Adrenal gland (tissue), 5 donors: Measurements from ENCODE around the gene RPH3AL.

Source experiments
- POLR2A ChIP-seq, 2 donors: fragments of 450-650 bp; IDR thresholded peaks; one replicate each; pipeline ENCODE4 v1.6.1; 2017; ENCODE audit warnings: antibody characterized with exemption in 2 of 2, mild to moderate bottlenecking in 2 of 2, moderate library complexity in 1 of 2
- TF ChIP-seq, protein P1 (sequence below), 6 experiments: fragments of 450-650 bp in 4 of 6; fragments of 200-600 bp in 2 of 6; sonication (generic) in 1 of 6; IDR thresholded peaks; 1 replicate in 5 of 6; 2 replicates in 1 of 6; pipeline versions ENCODE4 v1.5.1 to v1.8.0; 2016 to 2021; ENCODE audit warnings: antibody characterized with exemption in 6 of 6, mild to moderate bottlenecking in 2 of 6, moderate library complexity in 1 of 6
- donor health status: DM: no; HTN: no; CAD: no.

DNA sequence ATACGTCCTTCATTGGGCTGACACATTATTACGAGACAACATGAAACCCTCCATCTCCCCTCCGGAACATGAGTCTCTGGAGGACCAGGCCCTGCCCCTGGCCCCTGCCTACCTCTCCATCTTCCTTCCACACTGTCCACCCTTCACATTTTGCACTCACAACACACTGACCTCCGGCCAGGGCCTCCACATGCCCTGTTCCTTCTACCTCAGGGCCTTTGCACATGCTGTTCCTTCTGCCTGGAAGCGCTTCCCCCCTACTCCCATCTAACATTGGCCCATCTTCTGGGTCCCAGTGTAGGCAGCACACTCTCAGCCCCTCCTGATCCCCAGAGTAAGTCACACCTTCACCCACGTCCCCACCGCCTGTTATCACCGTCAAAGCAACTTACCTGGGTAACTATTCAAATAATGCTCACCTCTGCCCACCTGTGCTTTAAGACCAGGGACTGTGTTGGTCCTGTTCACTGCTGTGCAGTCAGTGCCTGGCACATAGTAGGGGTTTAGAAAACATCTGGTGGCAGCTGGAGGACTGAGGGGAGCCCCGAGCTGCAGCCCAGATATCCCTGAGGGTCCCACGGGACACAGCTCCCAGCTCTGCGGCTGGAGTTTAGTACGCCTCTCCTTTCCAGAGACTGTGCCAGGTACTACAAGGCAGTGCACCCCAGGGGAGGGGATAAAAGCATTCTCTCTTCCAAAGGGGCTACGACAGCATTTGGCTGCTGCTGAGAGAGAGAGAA, 27.2 kb downstream of the RPH3AL start:
- TF ChIP-seq, protein P1, sequence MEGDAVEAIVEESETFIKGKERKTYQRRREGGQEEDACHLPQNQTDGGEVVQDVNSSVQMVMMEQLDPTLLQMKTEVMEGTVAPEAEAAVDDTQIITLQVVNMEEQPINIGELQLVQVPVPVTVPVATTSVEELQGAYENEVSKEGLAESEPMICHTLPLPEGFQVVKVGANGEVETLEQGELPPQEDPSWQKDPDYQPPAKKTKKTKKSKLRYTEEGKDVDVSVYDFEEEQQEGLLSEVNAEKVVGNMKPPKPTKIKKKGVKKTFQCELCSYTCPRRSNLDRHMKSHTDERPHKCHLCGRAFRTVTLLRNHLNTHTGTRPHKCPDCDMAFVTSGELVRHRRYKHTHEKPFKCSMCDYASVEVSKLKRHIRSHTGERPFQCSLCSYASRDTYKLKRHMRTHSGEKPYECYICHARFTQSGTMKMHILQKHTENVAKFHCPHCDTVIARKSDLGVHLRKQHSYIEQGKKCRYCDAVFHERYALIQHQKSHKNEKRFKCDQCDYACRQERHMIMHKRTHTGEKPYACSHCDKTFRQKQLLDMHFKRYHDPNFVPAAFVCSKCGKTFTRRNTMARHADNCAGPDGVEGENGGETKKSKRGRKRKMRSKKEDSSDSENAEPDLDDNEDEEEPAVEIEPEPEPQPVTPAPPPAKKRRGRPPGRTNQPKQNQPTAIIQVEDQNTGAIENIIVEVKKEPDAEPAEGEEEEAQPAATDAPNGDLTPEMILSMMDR (IDR thresholded peaks at IDR 0.05): no peak
- TF ChIP-seq POLR2A (IDR thresholded peaks at IDR 0.05): no peak
